Gastrocnemius medialis (tissue), 4 donors: ENCODE data around the gene PPP1R14C.

Experiments used
- POLR2A ChIP-seq, 2 donors: fragments of 450-650 bp; IDR thresholded peaks; one replicate each; pipeline ENCODE4 v1.6.1; 2017; ENCODE audit warnings: antibody characterized with exemption in 2 of 2, mild to moderate bottlenecking in 2 of 2, moderate library complexity in 2 of 2
- TF ChIP-seq, protein P1 (sequence below), 5 experiments: fragments of 450-650 bp in 3 of 5; fragments of 200-600 bp in 2 of 5; sonication (generic) in 2 of 5; IDR thresholded peaks in 4 of 5; conservative IDR thresholded peaks in 1 of 5; 1 replicate in 4 of 5; 2 replicates in 1 of 5; pipeline ENCODE4 v1.5.1; 2016 to 2019; ENCODE audit warnings: antibody characterized with exemption in 5 of 5, mild to moderate bottlenecking in 3 of 5, moderate library complexity in 3 of 5

DNA sequence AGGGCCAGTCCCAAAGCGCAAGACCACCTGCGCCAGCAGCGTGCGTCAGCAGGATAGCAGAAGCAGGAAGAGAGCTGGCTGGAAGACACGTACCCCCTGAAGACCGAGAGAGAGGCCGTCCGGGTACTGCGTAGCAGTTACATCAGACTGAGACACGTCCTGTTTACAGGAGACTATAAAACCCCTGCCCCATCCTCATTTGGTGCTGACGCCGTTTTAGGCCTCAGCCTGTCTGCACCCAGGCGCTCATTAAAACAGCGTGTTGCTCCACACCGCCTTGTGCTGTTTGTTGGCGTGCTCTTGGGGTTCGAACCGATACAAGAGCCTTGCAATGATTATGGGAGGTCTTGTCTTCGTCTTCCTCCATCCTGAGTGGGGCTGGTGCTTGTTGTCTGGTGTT lies 42.1 kb upstream of the PPP1R14C start:
- no peak for TF ChIP-seq POLR2A (IDR thresholded peaks at IDR 0.05)
- TF ChIP-seq, protein P1, sequence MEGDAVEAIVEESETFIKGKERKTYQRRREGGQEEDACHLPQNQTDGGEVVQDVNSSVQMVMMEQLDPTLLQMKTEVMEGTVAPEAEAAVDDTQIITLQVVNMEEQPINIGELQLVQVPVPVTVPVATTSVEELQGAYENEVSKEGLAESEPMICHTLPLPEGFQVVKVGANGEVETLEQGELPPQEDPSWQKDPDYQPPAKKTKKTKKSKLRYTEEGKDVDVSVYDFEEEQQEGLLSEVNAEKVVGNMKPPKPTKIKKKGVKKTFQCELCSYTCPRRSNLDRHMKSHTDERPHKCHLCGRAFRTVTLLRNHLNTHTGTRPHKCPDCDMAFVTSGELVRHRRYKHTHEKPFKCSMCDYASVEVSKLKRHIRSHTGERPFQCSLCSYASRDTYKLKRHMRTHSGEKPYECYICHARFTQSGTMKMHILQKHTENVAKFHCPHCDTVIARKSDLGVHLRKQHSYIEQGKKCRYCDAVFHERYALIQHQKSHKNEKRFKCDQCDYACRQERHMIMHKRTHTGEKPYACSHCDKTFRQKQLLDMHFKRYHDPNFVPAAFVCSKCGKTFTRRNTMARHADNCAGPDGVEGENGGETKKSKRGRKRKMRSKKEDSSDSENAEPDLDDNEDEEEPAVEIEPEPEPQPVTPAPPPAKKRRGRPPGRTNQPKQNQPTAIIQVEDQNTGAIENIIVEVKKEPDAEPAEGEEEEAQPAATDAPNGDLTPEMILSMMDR (IDR thresholded peaks at IDR 0.05 in 4 of 5, conservative IDR thresholded peaks at IDR 0.05 in 1 of 5) = no peak
